ENCODE results near the gene GAB3.

- TF ChIP-seq CTCF (IDR thresholded peaks at IDR 0.05; ENCODE audit: low read length), result no peak
- no peak for TF ChIP-seq EZH2 (IDR thresholded peaks at IDR 0.05; ENCODE audit: borderline replicate concordance, low read length)
Observed at GRCh38 chrX:154653048-154653401, 97.9 kb downstream of the GAB3 start.
